H9 (cell line): Measurements from ENCODE around the gene ALDH9A1. TPM values are rescaled to one million over a fixed set of nuclear protein-coding genes. Genes with fewer than 3 reads are reported as not detected.
"Not testable (repeated sequence)": the region's sequence is repeated elsewhere in the genome, so short reads cannot be mapped to it uniquely, and the experiment has no call there.

Source experiments
- DNase-seq: peaks from one replicate; pipeline ENCODE4 v3.0.0-alpha.2; 2017
- H2AFZ ChIP-seq: one replicate; pipeline ENCODE4 v1.6.1; 2013; ENCODE audit warnings: mild to moderate bottlenecking, low read length, control low read depth, moderate library complexity
- H2AK5ac ChIP-seq: 2 replicates; pipeline ENCODE4 v1.6.1; 2013; ENCODE audit warnings: low read length, control low read depth, mixed read lengths; ENCODE audit not compliant: insufficient read length
- H2BK120ac ChIP-seq: one replicate; pipeline ENCODE4 v1.6.1; 2013; ENCODE audit warnings: low read depth, mild to moderate bottlenecking, low read length, control low read depth, inconsistent platforms; ENCODE audit not compliant: poor library complexity, severe bottlenecking
- H2BK12ac ChIP-seq: 2 replicates; pipeline ENCODE4 v1.6.1; 2013; ENCODE audit warnings: low read length, control low read depth, mixed read lengths, low read depth; ENCODE audit not compliant: insufficient read length
- H2BK15ac ChIP-seq: 2 replicates; pipeline ENCODE4 v1.6.1; 2013; ENCODE audit warnings: low read depth, low read length, control low read depth
- H2BK20ac ChIP-seq: one replicate; pipeline ENCODE4 v1.6.1; 2013; ENCODE audit warnings: low read depth, mild to moderate bottlenecking, low read length, control low read depth, inconsistent platforms; ENCODE audit not compliant: poor library complexity, severe bottlenecking
- H2BK5ac ChIP-seq: 2 replicates; pipeline ENCODE4 v1.6.1; 2013; ENCODE audit warnings: low read length, control low read depth, mixed read lengths; ENCODE audit not compliant: insufficient read length
- H3K14ac ChIP-seq: 2 replicates; pipeline ENCODE4 v1.6.1; 2013; ENCODE audit warnings: low read length, control low read depth; ENCODE audit not compliant: insufficient read depth
- H3K18ac ChIP-seq: 2 replicates; pipeline ENCODE4 v1.6.1; 2013; ENCODE audit warnings: low read depth, mild to moderate bottlenecking, mixed read lengths, low read length, control low read depth; ENCODE audit not compliant: insufficient read length
- H3K23ac ChIP-seq: 2 replicates; pipeline ENCODE4 v1.6.1; 2013; ENCODE audit warnings: low read length, control low read depth, mixed read lengths, low read depth; ENCODE audit not compliant: insufficient read length
- H3K23me2 ChIP-seq: 2 replicates; pipeline ENCODE4 v1.6.1; 2013; ENCODE audit warnings: low read depth, mild to moderate bottlenecking, mixed read lengths, low read length, control low read depth; ENCODE audit not compliant: insufficient read length, poor library complexity, severe bottlenecking
- H3K27ac ChIP-seq: 2 replicates; pipeline ENCODE4 v1.5.1; 2013; ENCODE audit warnings: low read length, control low read depth, mixed read lengths, low read depth; ENCODE audit not compliant: insufficient read length
- H3K27me3 ChIP-seq: 2 replicates; pipeline ENCODE4 v1.6.1; 2013; ENCODE audit warnings: low read length, control low read depth, inconsistent platforms; ENCODE audit not compliant: insufficient read depth
- H3K4ac ChIP-seq: 2 replicates; pipeline ENCODE4 v1.6.1; 2013; ENCODE audit warnings: low read depth, mild to moderate bottlenecking, control low read depth, inconsistent platforms, low read length, moderate library complexity
- H3K4me1 ChIP-seq: 2 replicates; pipeline ENCODE4 v1.6.1; 2013; ENCODE audit warnings: low read length, control low read depth, inconsistent platforms; ENCODE audit not compliant: insufficient read depth
- H3K4me2 ChIP-seq: 2 replicates; pipeline ENCODE4 v1.6.1; 2013; ENCODE audit warnings: low read length, control low read depth, mixed read lengths; ENCODE audit not compliant: insufficient read length, insufficient read depth
- H3K56ac ChIP-seq: 2 replicates; pipeline ENCODE4 v1.6.1; 2013; ENCODE audit warnings: low read depth, mild to moderate bottlenecking, mixed read lengths, low read length, control low read depth; ENCODE audit not compliant: insufficient read length
- H3K79me1 ChIP-seq: 2 replicates; pipeline ENCODE4 v1.6.1; 2013; ENCODE audit warnings: low read depth, mild to moderate bottlenecking, moderate library complexity, low read length, control low read depth, inconsistent platforms; ENCODE audit not compliant: insufficient read depth, poor library complexity, severe bottlenecking
- H3K79me2 ChIP-seq: 2 replicates; pipeline ENCODE4 v1.6.1; 2013; ENCODE audit warnings: low read length, control low read depth, inconsistent platforms; ENCODE audit not compliant: insufficient read depth
- H3K9ac ChIP-seq: 2 replicates; pipeline ENCODE4 v1.6.1; 2013; ENCODE audit warnings: low read length, control low read depth, mixed read lengths; ENCODE audit not compliant: insufficient read length; ENCODE audit errors: extremely low read depth
- H3K9me3 ChIP-seq: one replicate; pipeline ENCODE4 v1.6.1; 2013; ENCODE audit warnings: low read depth, low read length, inconsistent platforms; ENCODE audit not compliant: control insufficient read depth
- H3T11ph ChIP-seq: one replicate; pipeline ENCODE4 v1.6.1; 2013; ENCODE audit warnings: mild to moderate bottlenecking, low read length, control low read depth, inconsistent platforms
- H4K20me1 ChIP-seq: one replicate; pipeline ENCODE4 v1.6.1; 2013; ENCODE audit not compliant: control insufficient read depth, insufficient read length, insufficient read depth
- H4K5ac ChIP-seq: 2 replicates; pipeline ENCODE4 v1.6.1; 2013; ENCODE audit warnings: low read depth, mild to moderate bottlenecking, mixed read lengths, low read length, control low read depth; ENCODE audit not compliant: insufficient read length
- H4K8ac ChIP-seq: replicated peaks from 2 replicates; pipeline ENCODE4 v1.6.1; 2013; ENCODE audit warnings: low read length, control low read depth, mixed read lengths, low read depth; ENCODE audit not compliant: insufficient read length
- H4K91ac ChIP-seq: 2 replicates; pipeline ENCODE4 v1.6.1; 2013; ENCODE audit warnings: low read depth, mild to moderate bottlenecking, moderate library complexity, mixed read lengths, low read length, control low read depth; ENCODE audit not compliant: insufficient read length
- H3K27ac Mint-ChIP-seq, 3 experiments: 2 replicates in 2 of 3; 3 replicates in 1 of 3; pipeline ENCODE4 v1.8.0; 2020 to 2021; ENCODE audit warnings: mixed read lengths in 3 of 3, mild to moderate bottlenecking in 1 of 3, moderate library complexity in 1 of 3
- H3K27me3 Mint-ChIP-seq: 2 replicates; pipeline ENCODE4 v1.8.0; 2021; ENCODE audit warnings: low read depth, mild to moderate bottlenecking, moderate library complexity, mixed read lengths
- H3K36me3 Mint-ChIP-seq, 3 experiments: 2 replicates in 2 of 3; 3 replicates in 1 of 3; pipeline ENCODE4 v1.8.0; 2020 to 2021; ENCODE audit warnings: low read depth in 3 of 3, mixed read lengths in 3 of 3; ENCODE audit not compliant: insufficient read depth in 1 of 3
- H3K4me1 Mint-ChIP-seq, 2 experiments: 2 replicates each; pipeline ENCODE4 v1.8.0; 2020; ENCODE audit warnings: mixed read lengths in 2 of 2
- H3K4me3 Mint-ChIP-seq, 2 experiments: 2 replicates in 1 of 2; 3 replicates in 1 of 2; pipeline ENCODE4 v1.8.0; 2020 to 2021; ENCODE audit warnings: mild to moderate bottlenecking in 2 of 2, mixed read lengths in 2 of 2, moderate library complexity in 1 of 2
- H3K9me3 Mint-ChIP-seq, 2 experiments: 2 replicates in 1 of 2; 3 replicates in 1 of 2; pipeline ENCODE4 v1.8.0; 2020; ENCODE audit warnings: mild to moderate bottlenecking in 2 of 2, mixed read lengths in 2 of 2, moderate library complexity in 1 of 2
- CTCF ChIP-seq: fragments of 200-600 bp; sonication (generic); conservative IDR thresholded peaks from 3 replicates; pipeline ENCODE4 v1.8.0; 2021; ENCODE audit warnings: antibody characterized with exemption, mild to moderate bottlenecking
- WGBS: extraction: QIAGEN DNeasy Blood & Tissue Kit; methylation state at CpG from one replicate; pipeline ENCODE4 v1.1.7; 2013; ENCODE audit warnings: missing lambda C conversion rate, low lambda C conversion rate, mixed read lengths; ENCODE audit not compliant: insufficient read length; ENCODE audit errors: extremely low coverage; 5-methylcytosine and 5-hydroxymethylcytosine counted together
- total RNA-seq: library from RNA; stranded (reverse); gene quantifications from 2 replicates; pipeline ENCODE4 v1.2.1, GENCODE V29; 2021

The ALDH9A1 gene
- total RNA-seq, 1 experiment from 2014 or later = 55.0 TPM

GRCh38 chr1:165683848-165684485, 14.4 kb downstream of the ALDH9A1 start:
- Histone ChIP-seq H2BK20ac (no peak overlapping the region), H3K23me2 (no peaks in the 10 kb centered on the region), H4K20me1 (no peaks in the 10 kb centered on the region), H3K18ac (no peak overlapping the region), H3K27ac (no peak overlapping the region), H3K56ac (no peak overlapping the region), H2BK120ac (no peak overlapping the region), H3K79me2 (no peaks in the 10 kb centered on the region; the same call in 1 of the 2 replicates), H3K9ac (no peak overlapping the region), H3K27me3 (no peaks in the 10 kb centered on the region), H3K79me1 (peaks cover 3% of the 10 kb centered on the region), H4K91ac (no peak overlapping the region), H3K9me3 (no peaks in the 10 kb centered on the region), H3T11ph (no peak overlapping the region), H3K4ac (no peak overlapping the region), H4K8ac (no peak overlapping the region), H2AFZ (no peak overlapping the region), H2BK15ac (no peak overlapping the region), H2AK5ac (no peak overlapping the region), H3K23ac (no peak overlapping the region), H4K5ac (no peak overlapping the region), H3K14ac (no peak overlapping the region), H3K4me1 (no peaks in the 10 kb centered on the region), H2BK12ac (no peak overlapping the region), H2BK5ac (no peak overlapping the region), H3K4me2 (no peak overlapping the region)
- Mint-ChIP-seq H3K27me3 (no peaks in the 10 kb centered on the region), H3K36me3 (peaks cover 30 to 57% (median 51%) of the 10 kb centered on the region in 3 experiments), H3K4me3 (no peak overlapping the region), H3K27ac (no peak overlapping the region), H3K4me1 (0 out of 4 replicates have a peak, but pooled peaks cover 0 to 3% of the 10 kb centered on the region in 2 experiments), H3K9me3 (peaks cover 6 to 8% of the 10 kb centered on the region in 2 experiments; a peak in 4 of 5 replicates)
- no peak for DNase-seq
- WGBS = no CpG with 5 or more reads among the region's 1 CpG
- TF ChIP-seq CTCF = no peak

DNA sequence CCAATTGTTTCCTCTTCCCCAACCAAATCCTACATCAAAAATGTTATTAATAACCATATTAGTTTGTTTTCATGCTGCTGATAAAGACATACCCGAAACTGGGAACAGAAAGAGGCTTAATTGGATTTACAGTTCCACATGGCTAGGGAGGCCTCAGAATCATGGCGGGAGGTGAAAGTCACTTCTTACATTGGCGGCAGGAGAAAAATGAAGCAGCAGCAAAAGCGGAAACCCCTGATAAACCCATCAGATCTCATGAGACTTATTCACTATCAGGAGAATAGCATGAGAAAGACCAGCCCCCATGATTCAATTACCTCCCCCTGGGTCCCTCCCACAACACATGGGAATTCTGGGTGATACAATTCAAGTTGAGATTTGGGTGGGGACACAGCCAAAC, 17.6 kb downstream of the ALDH9A1 start:
- no CpG with 5 or more reads among the region's 4 CpGs for WGBS
- H3K14ac ChIP-seq, H3K4me1 Mint-ChIP-seq, H4K8ac ChIP-seq, H2AK5ac ChIP-seq, H3K9me3 Mint-ChIP-seq, H2BK20ac ChIP-seq, H3K27me3 Mint-ChIP-seq, H4K91ac ChIP-seq, H3K4me3 Mint-ChIP-seq, H3K79me1 ChIP-seq, H3K18ac ChIP-seq, H3K27ac ChIP-seq, H2AFZ ChIP-seq, H3K23ac ChIP-seq, H2BK5ac ChIP-seq, H2BK12ac ChIP-seq, H3K27ac Mint-ChIP-seq, H3K4me1 ChIP-seq, H2BK15ac ChIP-seq, H3K79me2 ChIP-seq, H4K20me1 ChIP-seq, H3K9ac ChIP-seq, H3K9me3 ChIP-seq, H4K5ac ChIP-seq, H3K23me2 ChIP-seq, H3K4ac ChIP-seq, H2BK120ac ChIP-seq, H3K27me3 ChIP-seq, H3K4me2 ChIP-seq, DNase-seq, H3T11ph ChIP-seq, H3K56ac ChIP-seq: not testable (repeated sequence)
- peaks cover 34 to 63% (median 58%) of the 10 kb centered on the region in 3 experiments; a peak in 6 of 7 replicates for H3K36me3 Mint-ChIP-seq
